ENCODE results near the gene ZNF90.
"Not testable (repeated sequence)": the region's sequence is repeated elsewhere in the genome, so short reads cannot be mapped to it uniquely, and the experiment has no call there.

The ZNF90 gene

DNA sequence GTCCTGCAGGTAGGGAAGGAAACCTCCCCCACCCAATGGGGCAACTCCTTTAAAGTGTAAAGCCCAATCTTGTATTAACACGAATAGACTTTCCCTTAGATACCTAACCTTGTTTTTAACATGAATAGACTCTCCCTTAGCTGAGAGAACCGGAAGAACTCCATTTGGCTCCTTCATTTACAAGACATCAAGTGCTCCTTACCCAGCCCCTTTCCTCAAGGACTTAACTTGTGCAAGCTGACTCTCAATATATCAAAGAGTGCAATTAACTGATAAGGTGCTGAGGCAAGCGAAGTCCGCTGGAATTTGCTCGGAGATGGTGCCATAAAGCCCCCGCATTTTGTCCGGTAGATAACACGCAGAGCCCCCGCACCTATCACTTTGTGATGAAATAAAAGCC, 9.9 kb upstream of the ZNF90 start:
- Histone ChIP-seq H3K36me3 (ENCODE audit: control insufficient read depth, low read depth, low read length) (no peaks in the 10 kb centered on the region), H3K4me3 (ENCODE audit: low read length) (no peak overlapping the region), H3K9me3 (ENCODE audit: control insufficient read depth, low read depth, low read length) (peaks cover 23% of the 10 kb centered on the region), H3K4me1 (ENCODE audit: control insufficient read depth, low read depth, low read length) (no peaks in the 10 kb centered on the region), H3K27ac (ENCODE audit: low read length) (no peak overlapping the region), H3K27me3 (ENCODE audit: control insufficient read depth, insufficient read depth, low read length) (no peaks in the 10 kb centered on the region), H3K9ac (ENCODE audit: low read length) (no peak overlapping the region)

DNA sequence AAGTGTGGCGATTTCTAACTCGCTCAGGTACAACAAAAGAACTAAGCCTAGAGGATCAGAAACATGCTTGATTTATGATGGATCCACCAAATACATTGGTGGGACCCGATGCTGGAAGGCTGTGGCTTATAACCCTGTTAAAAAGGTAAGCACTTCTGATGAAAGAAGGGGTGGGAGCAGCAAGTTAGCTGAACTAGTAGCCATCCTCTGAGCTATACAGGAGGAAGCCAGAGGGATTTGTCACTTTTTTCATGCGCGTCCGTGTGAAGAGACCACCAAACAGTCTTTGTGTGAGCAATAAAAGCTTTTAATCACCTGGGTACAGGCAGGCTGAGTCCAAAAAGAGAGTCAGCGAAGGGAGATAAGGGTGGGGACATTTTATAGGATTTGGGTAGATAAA, 9.2 kb upstream of the ZNF90 start:
- H3K36me3 ChIP-seq (ENCODE audit: control insufficient read depth, low read depth, low read length) = not testable (repeated sequence)

DNA sequence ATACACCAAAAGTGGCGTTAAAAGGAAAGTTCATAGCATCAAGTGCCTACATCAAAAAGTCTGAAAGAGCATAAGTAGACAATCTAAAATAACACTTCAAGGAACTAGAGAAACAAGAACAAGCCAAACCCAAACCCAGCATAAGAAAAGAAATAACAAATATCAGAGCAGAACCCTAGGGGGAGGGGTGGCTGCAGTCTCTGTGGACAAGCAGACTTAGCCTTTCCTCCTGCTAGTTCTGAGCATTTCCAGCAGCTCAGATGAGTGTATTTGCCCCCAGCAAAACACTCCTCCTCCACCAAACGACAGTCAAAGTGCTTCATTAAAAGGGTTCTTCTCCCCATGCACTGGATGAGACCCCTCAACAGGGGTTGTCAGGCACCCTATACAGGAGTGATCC, 7.1 kb upstream of the ZNF90 start:
- Histone ChIP-seq H3K9me3 (ENCODE audit: control insufficient read depth, low read depth, low read length) (peaks cover 38% of the 10 kb centered on the region), H3K4me1 (ENCODE audit: control insufficient read depth, low read depth, low read length) (no peaks in the 10 kb centered on the region), H3K4me3 (ENCODE audit: low read length) (no peak overlapping the region), H3K27me3 (ENCODE audit: control insufficient read depth, insufficient read depth, low read length) (no peaks in the 10 kb centered on the region), H3K36me3 (ENCODE audit: control insufficient read depth, low read depth, low read length) (no peaks in the 10 kb centered on the region), H3K27ac (ENCODE audit: low read length) (no peak overlapping the region), H3K9ac (ENCODE audit: low read length) (no peak overlapping the region)

More for the DNA sequence above, 9.2 kb upstream of the ZNF90 start:
- not testable (repeated sequence) for H3K9ac ChIP-seq (ENCODE audit: low read length); H3K27ac ChIP-seq (ENCODE audit: low read length); H3K27me3 ChIP-seq (ENCODE audit: control insufficient read depth, insufficient read depth, low read length); H3K4me3 ChIP-seq (ENCODE audit: low read length); H3K4me1 ChIP-seq (ENCODE audit: control insufficient read depth, low read depth, low read length)
- peaks cover 26% of the 10 kb centered on the region for H3K9me3 ChIP-seq (ENCODE audit: control insufficient read depth, low read depth, low read length)

DNA sequence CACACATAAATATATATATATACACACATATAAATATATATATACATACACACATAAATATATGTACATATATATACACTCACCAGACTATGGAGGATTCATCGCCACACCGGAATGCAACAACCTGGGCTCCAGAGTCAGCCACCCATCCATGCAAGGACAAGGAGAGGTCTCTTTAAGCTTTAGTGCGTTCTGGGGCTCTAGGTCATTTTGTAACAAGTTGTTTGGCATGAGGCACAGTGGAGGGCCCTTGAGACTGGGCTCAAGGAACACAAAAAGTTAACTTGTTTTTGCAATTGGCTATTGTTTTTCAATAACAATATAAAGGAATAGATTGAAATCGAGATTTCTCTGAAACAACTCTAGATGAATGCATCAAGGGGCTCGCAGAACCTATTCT, 4.9 kb upstream of the ZNF90 start:
- Histone ChIP-seq H3K27me3 (ENCODE audit: control insufficient read depth, insufficient read depth, low read length) (no peaks in the 10 kb centered on the region), H3K4me1 (ENCODE audit: control insufficient read depth, low read depth, low read length) (no peaks in the 10 kb centered on the region), H3K9ac (ENCODE audit: low read length) (no peak overlapping the region), H3K4me3 (ENCODE audit: low read length) (no peak overlapping the region), H3K27ac (ENCODE audit: low read length) (no peak overlapping the region), H3K9me3 (ENCODE audit: control insufficient read depth, low read depth, low read length) (peaks cover 44% of the 10 kb centered on the region), H3K36me3 (ENCODE audit: control insufficient read depth, low read depth, low read length) (no peaks in the 10 kb centered on the region)

DNA sequence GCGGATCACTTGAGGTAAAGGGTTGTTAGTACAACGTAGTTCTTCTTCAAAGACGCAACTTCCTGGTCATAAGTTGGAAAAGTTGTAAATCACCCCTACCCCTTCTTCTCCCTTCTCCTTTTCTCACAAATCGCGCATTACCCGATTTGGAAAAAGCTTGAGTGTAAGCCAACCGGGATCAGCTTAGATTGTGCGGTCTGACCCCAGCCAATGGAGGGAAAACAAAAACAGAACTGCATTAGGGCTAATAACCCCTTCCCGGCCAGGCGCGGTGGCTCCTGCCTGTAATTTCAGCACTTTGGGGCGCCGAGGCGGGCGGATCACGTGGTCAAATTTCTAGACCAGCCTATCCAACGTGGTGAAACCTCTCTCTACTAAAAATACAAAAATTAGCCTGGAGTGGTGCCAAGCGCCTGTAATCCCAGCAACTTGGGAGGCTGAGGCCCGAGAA, 806 bp downstream of the ZNF90 start:
- H3K27ac ChIP-seq (ENCODE audit: low read length) = no peak overlapping the region
- H3K4me3 ChIP-seq (ENCODE audit: low read length) = no peak overlapping the region
- H3K4me1 ChIP-seq (ENCODE audit: control insufficient read depth, low read depth, low read length) = no peaks in the 10 kb centered on the region
- no peaks in the 10 kb centered on the region for H3K36me3 ChIP-seq (ENCODE audit: control insufficient read depth, low read depth, low read length)
- no peak overlapping the region for H3K9ac ChIP-seq (ENCODE audit: low read length)
- H3K9me3 ChIP-seq (ENCODE audit: control insufficient read depth, low read depth, low read length) = peaks cover 32% of the 10 kb centered on the region
- H3K27me3 ChIP-seq (ENCODE audit: control insufficient read depth, insufficient read depth, low read length) = no peaks in the 10 kb centered on the region

DNA sequence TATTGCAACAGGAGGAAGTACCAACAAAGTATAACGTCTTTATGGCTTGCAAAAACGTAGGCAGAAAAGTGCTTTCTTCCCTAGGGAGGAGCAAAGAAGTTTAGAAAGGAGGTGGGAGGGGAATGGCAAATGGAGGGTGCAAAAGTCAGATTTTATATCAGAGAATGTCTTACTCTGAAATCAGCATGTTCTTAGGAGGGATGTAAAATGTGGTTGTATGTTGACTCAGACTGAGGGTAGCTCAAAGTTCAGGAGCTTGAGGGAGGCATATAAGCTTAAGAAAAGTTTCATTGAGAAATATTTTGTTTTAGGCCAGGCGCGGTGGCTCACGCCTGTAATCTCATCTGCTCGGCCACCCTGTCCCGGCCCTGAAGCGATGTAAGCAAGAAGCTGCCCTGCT, 1.7 kb downstream of the ZNF90 start:
- no peak overlapping the region for H3K9ac ChIP-seq (ENCODE audit: low read length)
- H3K4me3 ChIP-seq (ENCODE audit: low read length) = no peak overlapping the region
- H3K4me1 ChIP-seq (ENCODE audit: control insufficient read depth, low read depth, low read length) = no peaks in the 10 kb centered on the region
- H3K36me3 ChIP-seq (ENCODE audit: control insufficient read depth, low read depth, low read length) = no peaks in the 10 kb centered on the region
- H3K27ac ChIP-seq (ENCODE audit: low read length) = no peak overlapping the region
- H3K27me3 ChIP-seq (ENCODE audit: control insufficient read depth, insufficient read depth, low read length) = no peaks in the 10 kb centered on the region
- H3K9me3 ChIP-seq (ENCODE audit: control insufficient read depth, low read depth, low read length) = peaks cover 34% of the 10 kb centered on the region

DNA sequence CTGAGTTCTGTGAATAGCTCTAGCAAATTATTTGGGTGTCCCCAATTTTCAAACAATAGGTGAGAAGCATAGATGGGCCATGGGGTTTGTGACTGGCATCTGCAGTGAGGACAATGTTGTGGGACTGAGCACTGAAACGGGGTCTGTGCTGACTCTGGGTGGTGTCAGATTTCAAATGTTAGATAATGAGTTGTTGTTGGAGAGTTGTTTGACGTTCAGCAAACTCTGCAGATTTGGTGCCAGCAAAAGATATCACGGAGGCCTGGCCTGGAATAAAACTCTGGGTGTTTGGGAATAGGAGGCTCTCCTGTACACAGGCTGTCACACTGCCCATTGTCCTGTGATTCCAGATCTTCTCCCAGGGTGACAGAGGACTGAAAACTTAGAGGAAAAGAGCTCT, 2.9 kb downstream of the ZNF90 start:
- H3K4me3 ChIP-seq (ENCODE audit: low read length) = no peak overlapping the region

DNA sequence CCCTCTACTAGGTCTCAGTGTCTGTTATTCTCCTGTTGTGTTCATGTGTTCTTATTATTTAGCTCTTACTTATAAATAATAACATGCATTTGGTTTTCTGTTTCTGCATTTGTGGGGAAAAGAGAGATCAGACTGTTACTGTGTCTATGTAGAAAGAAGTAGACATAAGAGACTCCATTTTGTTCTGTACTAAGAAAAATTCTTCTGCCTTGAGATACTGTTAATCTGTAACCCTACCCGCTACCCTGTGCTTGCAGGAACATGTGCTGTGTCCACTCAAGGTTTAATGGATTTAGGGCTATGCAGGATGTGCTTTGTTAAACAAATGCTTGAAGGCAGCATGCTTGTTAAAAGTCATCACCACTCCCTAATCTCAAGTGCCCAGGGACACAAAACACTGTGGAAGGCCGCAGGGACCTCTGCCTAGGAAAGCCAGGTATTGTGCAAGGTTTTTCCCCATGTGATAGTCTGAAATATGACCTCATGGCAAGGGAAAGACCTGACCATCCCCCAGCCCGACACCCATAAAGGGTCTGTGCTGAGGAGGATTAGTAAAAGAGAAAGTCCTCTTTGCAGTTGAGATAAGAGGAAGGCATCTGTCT, 4.5 kb downstream of the ZNF90 start:
- not testable (repeated sequence) for H3K36me3 ChIP-seq (ENCODE audit: control insufficient read depth, low read depth, low read length); H3K4me1 ChIP-seq (ENCODE audit: control insufficient read depth, low read depth, low read length); H3K4me3 ChIP-seq (ENCODE audit: low read length); H3K27ac ChIP-seq (ENCODE audit: low read length); H3K9ac ChIP-seq (ENCODE audit: low read length); H3K27me3 ChIP-seq (ENCODE audit: control insufficient read depth, insufficient read depth, low read length)
- H3K9me3 ChIP-seq (ENCODE audit: control insufficient read depth, low read depth, low read length) = peaks cover 19% of the 10 kb centered on the region

More for the DNA sequence above, 2.9 kb downstream of the ZNF90 start:
- no peaks in the 10 kb centered on the region for H3K4me1 ChIP-seq (ENCODE audit: control insufficient read depth, low read depth, low read length)
- H3K9ac ChIP-seq (ENCODE audit: low read length) = no peak overlapping the region
- H3K27me3 ChIP-seq (ENCODE audit: control insufficient read depth, insufficient read depth, low read length) = no peaks in the 10 kb centered on the region
- H3K27ac ChIP-seq (ENCODE audit: low read length) = no peak overlapping the region
- H3K36me3 ChIP-seq (ENCODE audit: control insufficient read depth, low read depth, low read length) = no peaks in the 10 kb centered on the region
- H3K9me3 ChIP-seq (ENCODE audit: control insufficient read depth, low read depth, low read length) = peaks cover 24% of the 10 kb centered on the region

DNA sequence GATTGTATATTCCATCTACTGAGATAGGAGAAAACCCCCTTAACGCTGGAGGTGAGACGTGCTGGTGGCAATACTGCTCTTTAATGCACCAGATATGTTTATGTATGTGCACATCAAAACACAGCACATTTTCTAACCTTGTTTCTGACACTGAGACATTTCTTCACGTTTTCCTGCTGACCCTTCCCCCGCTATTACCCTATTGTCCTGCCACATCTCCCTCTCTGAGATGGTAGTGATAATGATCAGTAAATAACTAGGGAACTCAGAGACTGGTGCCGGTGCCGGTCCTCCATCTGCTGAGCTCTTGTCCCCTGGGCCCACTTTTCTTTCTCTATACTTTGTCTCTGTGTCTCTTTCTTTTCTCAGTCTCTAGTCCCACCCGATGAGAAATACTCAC, 5.1 kb downstream of the ZNF90 start:
- not testable (repeated sequence) for H3K27me3 ChIP-seq (ENCODE audit: control insufficient read depth, insufficient read depth, low read length); H3K4me3 ChIP-seq (ENCODE audit: low read length); H3K36me3 ChIP-seq (ENCODE audit: control insufficient read depth, low read depth, low read length); H3K9ac ChIP-seq (ENCODE audit: low read length); H3K4me1 ChIP-seq (ENCODE audit: control insufficient read depth, low read depth, low read length); H3K27ac ChIP-seq (ENCODE audit: low read length)
- H3K9me3 ChIP-seq (ENCODE audit: control insufficient read depth, low read depth, low read length) = peaks cover 16% of the 10 kb centered on the region

DNA sequence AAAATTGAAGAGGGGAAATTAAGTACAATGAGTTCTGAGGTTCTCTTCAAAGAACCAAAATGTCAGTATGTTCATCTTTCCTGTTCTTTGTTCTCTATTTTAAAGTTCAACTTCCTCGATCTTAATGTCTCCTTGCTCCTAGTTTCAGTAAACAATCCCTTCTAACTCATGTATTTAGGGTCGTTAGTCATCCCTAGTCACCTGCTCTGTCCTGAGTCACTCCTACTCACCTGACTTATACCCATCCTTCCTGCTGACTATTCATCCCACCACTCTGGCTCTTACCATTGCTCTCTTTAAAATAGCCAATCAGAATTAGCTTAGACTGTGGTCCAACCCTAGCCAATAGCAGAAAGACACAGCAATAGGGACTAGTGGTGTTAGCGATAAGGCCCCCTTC, 24.3 kb downstream of the ZNF90 start:
- H3K27me3 ChIP-seq (ENCODE audit: control insufficient read depth, insufficient read depth, low read length) = no peaks in the 10 kb centered on the region
- no peak overlapping the region for H3K4me3 ChIP-seq (ENCODE audit: low read length)
- H3K4me1 ChIP-seq (ENCODE audit: control insufficient read depth, low read depth, low read length) = no peaks in the 10 kb centered on the region
- no peak overlapping the region for H3K9ac ChIP-seq (ENCODE audit: low read length)
- H3K36me3 ChIP-seq (ENCODE audit: control insufficient read depth, low read depth, low read length) = no peaks in the 10 kb centered on the region
- H3K27ac ChIP-seq (ENCODE audit: low read length) = no peak overlapping the region
- H3K9me3 ChIP-seq (ENCODE audit: control insufficient read depth, low read depth, low read length) = peaks cover 39% of the 10 kb centered on the region

DNA sequence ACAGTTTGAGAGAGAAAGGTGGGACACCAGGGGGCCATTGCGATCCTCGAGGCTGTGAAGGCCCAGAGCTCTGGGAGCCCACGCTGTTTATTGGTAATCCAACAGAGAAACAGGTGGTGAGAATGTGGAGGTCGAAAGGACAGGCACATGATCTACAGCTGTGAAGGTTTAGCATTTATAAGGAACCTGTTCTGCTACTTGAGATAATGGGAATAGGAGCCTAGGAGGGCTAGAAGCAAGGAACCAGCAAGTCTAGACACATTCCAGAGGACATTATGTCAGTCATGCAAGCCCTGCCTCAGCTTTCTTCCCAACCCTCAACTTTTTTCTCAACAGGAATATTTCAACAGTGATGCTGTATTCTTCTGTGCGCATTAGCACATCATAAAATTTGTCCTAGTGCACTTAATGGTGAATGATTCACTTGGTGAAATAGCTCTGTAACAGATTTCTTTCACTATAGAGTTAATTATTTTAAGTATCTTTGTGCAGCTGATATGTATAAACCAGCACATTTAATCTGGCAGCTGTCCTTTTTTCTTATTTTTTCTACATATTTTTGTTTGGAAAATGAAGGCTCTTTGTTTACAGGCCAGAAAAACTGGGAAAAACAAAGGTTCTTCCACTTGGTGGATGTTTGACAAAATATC, 25.4 kb downstream of the ZNF90 start:
- Histone ChIP-seq H3K4me3 (ENCODE audit: low read length) (no peak overlapping the region), H3K9me3 (ENCODE audit: control insufficient read depth, low read depth, low read length) (peaks cover 44% of the 10 kb centered on the region), H3K4me1 (ENCODE audit: control insufficient read depth, low read depth, low read length) (no peaks in the 10 kb centered on the region), H3K9ac (ENCODE audit: low read length) (no peak overlapping the region), H3K36me3 (ENCODE audit: control insufficient read depth, low read depth, low read length) (no peaks in the 10 kb centered on the region), H3K27me3 (ENCODE audit: control insufficient read depth, insufficient read depth, low read length) (no peaks in the 10 kb centered on the region), H3K27ac (ENCODE audit: low read length) (no peak overlapping the region)

DNA sequence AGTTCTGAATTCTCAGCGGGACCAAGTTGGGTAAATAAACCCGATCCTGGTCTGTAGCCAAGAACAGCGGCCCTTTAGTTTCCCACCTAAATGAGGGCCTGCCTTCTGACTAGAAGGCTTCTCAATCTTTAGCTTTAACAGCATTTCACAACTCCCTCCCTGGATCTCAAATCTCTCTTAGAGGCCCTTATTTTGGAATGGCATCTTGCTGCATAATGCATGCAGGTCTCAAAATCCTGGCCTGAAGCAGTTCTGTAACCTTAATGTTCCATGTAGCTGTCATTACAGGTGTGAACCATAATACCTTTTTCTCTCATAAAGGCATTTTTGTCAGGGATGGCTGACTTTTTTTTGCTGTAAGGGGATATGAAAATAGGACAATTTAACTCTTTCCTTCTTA, 29.5 kb downstream of the ZNF90 start:
- no peak overlapping the region for H3K9ac ChIP-seq (ENCODE audit: low read length)
- H3K9me3 ChIP-seq (ENCODE audit: control insufficient read depth, low read depth, low read length) = peaks cover 54% of the 10 kb centered on the region
- H3K27me3 ChIP-seq (ENCODE audit: control insufficient read depth, insufficient read depth, low read length) = no peaks in the 10 kb centered on the region
- no peaks in the 10 kb centered on the region for H3K4me1 ChIP-seq (ENCODE audit: control insufficient read depth, low read depth, low read length)
- H3K27ac ChIP-seq (ENCODE audit: low read length) = no peak overlapping the region
- no peaks in the 10 kb centered on the region for H3K36me3 ChIP-seq (ENCODE audit: control insufficient read depth, low read depth, low read length)
- no peak overlapping the region for H3K4me3 ChIP-seq (ENCODE audit: low read length)

Data from iPS-18a (cell line).